ENCODE results near the gene SUGCT. TPM values are rescaled to one million over a fixed set of nuclear protein-coding genes. Genes with fewer than 3 reads are reported as not detected.

SUGCT gene
- total RNA-seq, 2 experiments from 2014 or later = 0.95 to 1.2 TPM

GRCh38 chr7:40402661-40403060 lies 267.9 kb downstream of the SUGCT start:
- no peaks in the 10 kb centered on the region for H3K4me1 Mint-ChIP-seq (ENCODE audit: low read depth)
- Histone ChIP-seq H3K27me3 (ENCODE audit: control insufficient read depth in 1 of 2, insufficient read depth in 2 of 2, low read length in 2 of 2) (no peaks in the 10 kb centered on the region), H3K36me3 (ENCODE audit: insufficient read depth, low read length) (no peaks in the 10 kb centered on the region), H3K27ac (ENCODE audit: low read depth in 1 of 2, low read length in 2 of 2) (no peak overlapping the region), H3K9me3 (ENCODE audit: control insufficient read depth in 1 of 2, insufficient read depth in 1 of 2, low read length in 2 of 2) (no peaks in the 10 kb centered on the region), H3K4me3 (ENCODE audit: low read length) (no peak overlapping the region), H3K4me1 (ENCODE audit: insufficient read depth, low read length) (no peaks in the 10 kb centered on the region)
- intact Hi-C loops (cut with DNase I, micrococcal nuclease) = no loop called here
- DNase-seq (no peak), ATAC-seq (ENCODE audit: poor library complexity) (no peak)
- no peaks in the 10 kb centered on the region for H3K27me3 Mint-ChIP-seq
- H3K27ac Mint-ChIP-seq = no peak overlapping the region
- H3K4me3 Mint-ChIP-seq = no peak overlapping the region
- CTCF ChIA-PET = no interaction called here
- POLR2A ChIA-PET = no interaction called here
- no peaks in the 10 kb centered on the region for H3K9me3 Mint-ChIP-seq
- TF ChIP-seq CTCF (IDR thresholded peaks at IDR 0.05) = no peak
- H3K36me3 Mint-ChIP-seq (ENCODE audit: low read depth) = no peaks in the 10 kb centered on the region

GRCh38 chr7:40403703-40404476 lies 269.1 kb downstream of the SUGCT start:
- peaks cover 0 to 2% of the 10 kb centered on the region in 2 experiments for H3K9me3 ChIP-seq (ENCODE audit: control insufficient read depth in 1 of 2, insufficient read depth in 1 of 2, low read length in 2 of 2)
- H3K27me3 ChIP-seq (ENCODE audit: control insufficient read depth in 1 of 2, insufficient read depth in 2 of 2, low read length in 2 of 2) = no peaks in the 10 kb centered on the region
- Mint-ChIP-seq H3K9me3 (no peaks in the 10 kb centered on the region), H3K27me3 (no peaks in the 10 kb centered on the region), H3K36me3 (ENCODE audit: low read depth) (no peaks in the 10 kb centered on the region), H3K4me1 (ENCODE audit: low read depth) (no peaks in the 10 kb centered on the region), H3K27ac (no peak overlapping the region), H3K4me3 (no peak overlapping the region)
- H3K4me1 ChIP-seq (ENCODE audit: insufficient read depth, low read length) = no peaks in the 10 kb centered on the region
- H3K36me3 ChIP-seq (ENCODE audit: insufficient read depth, low read length) = no peaks in the 10 kb centered on the region
- DNase-seq (no peak), ATAC-seq (ENCODE audit: poor library complexity) (no peak)
- TF ChIP-seq CTCF (IDR thresholded peaks at IDR 0.05) = no peak
- intact Hi-C loops (cut with DNase I, micrococcal nuclease) = no loop called here
- ChIA-PET CTCF (no interaction called here), POLR2A (no interaction called here)
- no peak overlapping the region for H3K27ac ChIP-seq (ENCODE audit: low read depth in 1 of 2, low read length in 2 of 2)
- no peak overlapping the region for H3K4me3 ChIP-seq (ENCODE audit: low read length)

GRCh38 chr7:40405991-40406390 lies 271.2 kb downstream of the SUGCT start:
- H3K4me3 Mint-ChIP-seq = no peak overlapping the region
- DNase-seq (no peak), ATAC-seq (ENCODE audit: poor library complexity) (no peak)
- no peak overlapping the region for H3K27ac ChIP-seq (ENCODE audit: low read depth in 1 of 2, low read length in 2 of 2)
- ChIA-PET POLR2A (no interaction called here), CTCF (no interaction called here)
- no peaks in the 10 kb centered on the region for H3K36me3 Mint-ChIP-seq (ENCODE audit: low read depth)
- no peaks in the 10 kb centered on the region for H3K4me1 Mint-ChIP-seq (ENCODE audit: low read depth)
- no peaks in the 10 kb centered on the region for H3K9me3 Mint-ChIP-seq
- intact Hi-C loops (cut with DNase I, micrococcal nuclease) = no loop called here
- H3K9me3 ChIP-seq (ENCODE audit: control insufficient read depth in 1 of 2, insufficient read depth in 1 of 2, low read length in 2 of 2) = peaks cover 0 to 7% of the 10 kb centered on the region in 2 experiments
- no peak for TF ChIP-seq CTCF (IDR thresholded peaks at IDR 0.05)
- no peaks in the 10 kb centered on the region for H3K27me3 ChIP-seq (ENCODE audit: control insufficient read depth in 1 of 2, insufficient read depth in 2 of 2, low read length in 2 of 2)
- no peaks in the 10 kb centered on the region for H3K4me1 ChIP-seq (ENCODE audit: insufficient read depth, low read length)
- H3K27ac Mint-ChIP-seq = no peak overlapping the region
- H3K4me3 ChIP-seq (ENCODE audit: low read length) = no peak overlapping the region
- no peaks in the 10 kb centered on the region for H3K36me3 ChIP-seq (ENCODE audit: insufficient read depth, low read length)
- no peaks in the 10 kb centered on the region for H3K27me3 Mint-ChIP-seq
